ENCODE results near the gene L3MBTL4.

- TF ChIP-seq CTCF (IDR thresholded peaks at IDR 0.05): no peak
- TF ChIP-seq POLR2A (IDR thresholded peaks at IDR 0.05): no peak
These were observed 383.3 kb downstream of the L3MBTL4 start for GRCh38 chr18:6031442-6031841.

Data from esophagus squamous epithelium (tissue), 4 donors.